PC-3 (cell line): Measurements from ENCODE around the gene OSR1. TPM values are rescaled to one million over a fixed set of nuclear protein-coding genes. Genes with fewer than 3 reads are reported as not detected.

Source experiments
- ATAC-seq: fragments of 200-7000 bp; cut with Tn5 transposase; 2 replicates; pipeline ENCODE4 v1.9.1; 2020; ENCODE audit warnings: mild to moderate bottlenecking, moderate library complexity
- BruUV-seq: library from RNA; stranded (reverse); fragments of 400-500 nt; replicated peaks from 2 replicates; lab custom pipeline; 2021; lab: Mats Ljungman, UMichigan
- CTCF ChIA-PET: fragments of 300-600 bp; sonication (Branson Sonifier 250); formaldehyde crosslinking; loops from one replicate; lab custom pipeline; 2022; ENCODE audit warnings: antibody characterized with exemption; lab: Charles Lee
- POLR2A ChIA-PET: fragments of 300-600 bp; sonication (Branson Sonifier 250); formaldehyde crosslinking; loops from one replicate; lab custom pipeline; 2022; ENCODE audit warnings: antibody characterized with exemption; ENCODE audit not compliant: unreplicated experiment; lab: Charles Lee
- DNase-seq: peaks from one replicate; pipeline ENCODE4 v3.0.0-alpha.2; 2015
- H2AFZ ChIP-seq: fragments of 300-600 bp; sonication (generic); 2 replicates; pipeline ENCODE4 v1.6.0; 2016; ENCODE audit warnings: antibody characterized with exemption, low read length
- H3F3A ChIP-seq: fragments of 300-600 bp; sonication (generic); one replicate; pipeline ENCODE4 v1.6.0; 2017; ENCODE audit warnings: antibody characterized with exemption, low read length, control low read depth, mild to moderate bottlenecking; ENCODE audit not compliant: unreplicated experiment
- H3K27ac ChIP-seq: fragments of 300-600 bp; sonication (generic); 2 replicates; pipeline ENCODE4 v1.5.1; 2016; ENCODE audit warnings: mild to moderate bottlenecking, low read length
- H3K27me3 ChIP-seq: fragments of 300-600 bp; sonication (generic); 2 replicates; pipeline ENCODE4 v1.6.1; 2016; ENCODE audit warnings: low read length, mixed read lengths
- H3K36me3 ChIP-seq: fragments of 300-600 bp; sonication (generic); 2 replicates; pipeline ENCODE4 v1.6.1; 2016; ENCODE audit warnings: low read depth, mixed run types, low read length, mixed read lengths
- H3K4me1 ChIP-seq: fragments of 300-600 bp; sonication (generic); 2 replicates; pipeline ENCODE4 v1.5.1; 2016; ENCODE audit warnings: low read length; ENCODE audit not compliant: insufficient read depth
- H3K4me2 ChIP-seq: fragments of 300-600 bp; sonication (generic); 2 replicates; pipeline ENCODE4 v1.6.0; 2016; ENCODE audit warnings: low read length
- H3K4me3 ChIP-seq: fragments of 300-600 bp; sonication (generic); 2 replicates; pipeline ENCODE4 v1.5.1; 2016; ENCODE audit warnings: mild to moderate bottlenecking, low read length, mixed read lengths
- H3K79me2 ChIP-seq: fragments of 300-600 bp; sonication (generic); 2 replicates; pipeline ENCODE4 v1.6.1; 2017; ENCODE audit warnings: low read length, mixed read lengths
- H3K9ac ChIP-seq: fragments of 300-600 bp; sonication (generic); 2 replicates; pipeline ENCODE4 v1.6.0; 2016; ENCODE audit warnings: mild to moderate bottlenecking, low read length
- H3K9me2 ChIP-seq: fragments of 300-600 bp; sonication (generic); replicated peaks from 2 replicates; pipeline ENCODE4 v1.6.1; 2016; ENCODE audit warnings: mixed run types, low read length, mixed read lengths
- H3K9me3 ChIP-seq: fragments of 300-600 bp; sonication (generic); 2 replicates; pipeline ENCODE4 v1.6.1; 2016; ENCODE audit warnings: low read length, mixed read lengths
- H4K20me1 ChIP-seq: fragments of 300-600 bp; sonication (generic); 2 replicates; pipeline ENCODE4 v1.6.1; 2016; ENCODE audit warnings: low read length, mixed read lengths
- EZH2 ChIP-seq: fragments of 300-600 bp; sonication (generic); IDR thresholded peaks from one replicate; pipeline ENCODE4 v1.6.1; 2017; ENCODE audit warnings: antibody characterized with exemption, mild to moderate bottlenecking, low read length; ENCODE audit not compliant: unreplicated experiment
- EZH2phosphoT487 ChIP-seq: fragments of 300-600 bp; sonication (generic); IDR thresholded peaks from 2 replicates; pipeline ENCODE4 v1.6.1; 2018; ENCODE audit warnings: mild to moderate bottlenecking, antibody characterized with exemption, low read length, borderline replicate concordance
- intact Hi-C: fragments of 100-400 bp; cut with micrococcal nuclease; formaldehyde crosslinking; loops from 2 replicates; pipeline ENCODE4 v1.9.0; 2023
- total RNA-seq: library from RNA; depleted of rRNA; stranded (reverse); fragments of >200 nt; gene quantifications from 2 replicates; pipeline ENCODE4 v1.2.3, GENCODE V29; 2014
- TF ChIP-seq, protein P1 (sequence below): fragments of 300-600 bp; sonication (generic); conservative IDR thresholded peaks from 2 replicates; pipeline ENCODE4 v1.5.1; 2017; ENCODE audit warnings: antibody characterized with exemption, low read depth, mild to moderate bottlenecking, low read length

Gene OSR1
- total RNA-seq, 1 experiment from 2014 or later: 33.5 TPM

DNA sequence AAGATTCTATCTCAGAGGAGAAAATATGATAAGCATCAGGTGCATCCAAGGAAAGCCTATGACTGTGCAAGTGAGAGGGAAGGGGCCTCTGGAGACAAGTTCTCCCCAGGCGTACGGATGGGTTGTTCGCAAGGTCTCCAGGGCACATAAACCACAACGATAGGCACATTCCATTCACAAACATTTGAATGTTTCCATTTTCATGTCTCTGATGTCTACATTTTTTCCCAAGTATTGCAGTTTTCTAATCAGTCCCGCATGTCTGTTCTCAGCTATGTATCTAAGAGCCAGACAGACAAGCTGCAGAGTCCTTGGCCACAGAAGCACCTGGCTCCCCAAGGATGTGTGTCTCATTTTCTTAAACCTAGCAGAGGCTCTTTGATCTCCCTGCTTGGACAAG, 28.0 kb downstream of the OSR1 start:
- intact Hi-C loops: no loop called here

DNA sequence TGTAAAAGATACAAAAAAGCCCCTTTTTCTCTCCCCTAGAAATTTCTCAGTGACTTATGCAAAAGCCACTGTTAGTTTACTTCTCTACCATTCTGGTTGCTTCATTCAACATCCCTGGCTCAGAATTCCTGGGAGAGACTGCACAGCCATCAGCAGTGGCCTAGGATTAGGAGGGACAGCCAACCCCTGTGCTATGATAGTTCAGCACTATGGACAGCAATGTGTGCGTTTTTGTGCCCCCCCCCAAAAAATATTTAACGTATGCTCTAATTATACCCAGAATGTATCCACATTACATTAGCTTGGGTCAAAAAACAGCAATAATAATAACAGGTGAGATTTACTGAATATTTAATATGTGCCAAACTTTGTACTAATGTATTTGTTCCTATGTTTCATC, 29.0 kb downstream of the OSR1 start:
- no peaks in the 10 kb centered on the region for H3F3A ChIP-seq
- ChIA-PET POLR2A (no interaction called here), CTCF (no interaction called here)
- H3K4me1 ChIP-seq: no peaks in the 10 kb centered on the region
- intact Hi-C loops: no loop called here
- H3K79me2 ChIP-seq: no peaks in the 10 kb centered on the region
- H3K27me3 ChIP-seq: no peaks in the 10 kb centered on the region
- no TSS peak for BruUV-seq
- H3K9ac ChIP-seq: no peak overlapping the region
- H3K9me3 ChIP-seq: no peaks in the 10 kb centered on the region
- no peaks in the 10 kb centered on the region for H3K9me2 ChIP-seq
- no peak overlapping the region for H3K4me3 ChIP-seq
- ATAC-seq (no peak), DNase-seq (no peak)
- H3K36me3 ChIP-seq: no peaks in the 10 kb centered on the region
- H3K27ac ChIP-seq: no peak overlapping the region
- H2AFZ ChIP-seq: no peak overlapping the region
- H3K4me2 ChIP-seq: no peak overlapping the region
- TF ChIP-seq, protein P1, sequence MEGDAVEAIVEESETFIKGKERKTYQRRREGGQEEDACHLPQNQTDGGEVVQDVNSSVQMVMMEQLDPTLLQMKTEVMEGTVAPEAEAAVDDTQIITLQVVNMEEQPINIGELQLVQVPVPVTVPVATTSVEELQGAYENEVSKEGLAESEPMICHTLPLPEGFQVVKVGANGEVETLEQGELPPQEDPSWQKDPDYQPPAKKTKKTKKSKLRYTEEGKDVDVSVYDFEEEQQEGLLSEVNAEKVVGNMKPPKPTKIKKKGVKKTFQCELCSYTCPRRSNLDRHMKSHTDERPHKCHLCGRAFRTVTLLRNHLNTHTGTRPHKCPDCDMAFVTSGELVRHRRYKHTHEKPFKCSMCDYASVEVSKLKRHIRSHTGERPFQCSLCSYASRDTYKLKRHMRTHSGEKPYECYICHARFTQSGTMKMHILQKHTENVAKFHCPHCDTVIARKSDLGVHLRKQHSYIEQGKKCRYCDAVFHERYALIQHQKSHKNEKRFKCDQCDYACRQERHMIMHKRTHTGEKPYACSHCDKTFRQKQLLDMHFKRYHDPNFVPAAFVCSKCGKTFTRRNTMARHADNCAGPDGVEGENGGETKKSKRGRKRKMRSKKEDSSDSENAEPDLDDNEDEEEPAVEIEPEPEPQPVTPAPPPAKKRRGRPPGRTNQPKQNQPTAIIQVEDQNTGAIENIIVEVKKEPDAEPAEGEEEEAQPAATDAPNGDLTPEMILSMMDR: no peak
- no peaks in the 10 kb centered on the region for H4K20me1 ChIP-seq

More for the DNA sequence above, 28.0 kb downstream of the OSR1 start:
- CTCF ChIA-PET: no interaction called here
- H3K27me3 ChIP-seq: no peaks in the 10 kb centered on the region
- no peaks in the 10 kb centered on the region for H3K9me2 ChIP-seq
- H3K36me3 ChIP-seq: no peaks in the 10 kb centered on the region
- DNase-seq: no peak
- no peaks in the 10 kb centered on the region for H4K20me1 ChIP-seq
- H3K4me1 ChIP-seq: no peaks in the 10 kb centered on the region
- no peak overlapping the region for H3K4me3 ChIP-seq
- H3K79me2 ChIP-seq: no peaks in the 10 kb centered on the region
- BruUV-seq: no TSS peak
- H3K27ac ChIP-seq: no peak overlapping the region
- H3K4me2 ChIP-seq: no peak overlapping the region
- no peak overlapping the region for H3K9ac ChIP-seq
- ATAC-seq: no peak
- H3F3A ChIP-seq: no peaks in the 10 kb centered on the region
- POLR2A ChIA-PET: no interaction called here
- TF ChIP-seq EZH2phosphoT487: no peak
- TF ChIP-seq, protein P1: no peak
- no peak for TF ChIP-seq EZH2
- H2AFZ ChIP-seq: no peak overlapping the region
- H3K9me3 ChIP-seq: no peaks in the 10 kb centered on the region

DNA sequence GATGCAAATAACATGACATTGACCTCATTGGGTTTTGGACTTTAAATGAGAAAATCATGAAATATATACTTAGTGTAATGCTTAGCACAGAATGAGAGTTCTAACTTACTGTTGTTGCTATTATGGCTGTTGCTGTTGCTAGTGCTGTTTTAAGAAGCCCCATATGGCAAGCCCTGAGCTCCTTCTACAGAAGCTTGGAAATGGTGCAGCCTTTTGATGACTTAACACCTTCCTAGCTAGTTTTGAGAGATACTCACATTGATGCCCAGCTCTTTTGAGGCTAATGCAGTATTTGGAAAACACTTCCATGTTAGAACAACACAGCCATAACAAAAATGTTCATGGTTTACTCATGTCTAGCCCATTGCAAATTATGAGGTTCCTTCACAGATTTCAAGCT, 30.9 kb downstream of the OSR1 start:
- POLR2A ChIA-PET: no interaction called here
- Histone ChIP-seq H2AFZ (no peak overlapping the region), H3F3A (no peaks in the 10 kb centered on the region), H3K9me3 (no peaks in the 10 kb centered on the region), H3K4me1 (no peaks in the 10 kb centered on the region), H3K36me3 (no peaks in the 10 kb centered on the region), H3K9me2 (no peaks in the 10 kb centered on the region), H3K27me3 (no peaks in the 10 kb centered on the region), H3K4me3 (no peak overlapping the region), H3K27ac (no peak overlapping the region), H3K4me2 (no peak overlapping the region), H3K9ac (no peak overlapping the region), H4K20me1 (no peaks in the 10 kb centered on the region), H3K79me2 (no peaks in the 10 kb centered on the region)
- no TSS peak for BruUV-seq
- intact Hi-C loops: no loop called here
- DNase-seq: no peak
- no peak for ATAC-seq
- CTCF ChIA-PET: no interaction called here
- TF ChIP-seq EZH2 (no peak), EZH2phosphoT487 (no peak)
- TF ChIP-seq, protein P1: no peak
